Left lobe of liver (tissue), 2 donors: ENCODE data around the gene PI4K2B. TPM values are rescaled to one million over a fixed set of nuclear protein-coding genes. Genes with fewer than 3 reads are reported as not detected.
"Not testable (repeated sequence)": the region's sequence is repeated elsewhere in the genome, so short reads cannot be mapped to it uniquely, and the experiment has no call there.

Experiments used
- ATAC-seq: fragments of 200-7000 bp; cut with Tn5 transposase; one replicate; pipeline ENCODE4 v1.9.1; 2020; ENCODE audit warnings: mild to moderate bottlenecking, moderate library complexity
- DNase-seq: peaks from one replicate; pipeline ENCODE4 v3.0.0-alpha.2; 2020; ENCODE audit warnings: low spot score
- total RNA-seq: library from RNA; stranded (reverse); gene quantifications from one replicate; pipeline ENCODE4 v1.2.1, GENCODE V29; 2021
- donor health status: DM: no; HTN: no; CAD: no; lungs with moderate emphysema.
- donor health status: DM: no; HTN: yes; CAD: no.

Gene PI4K2B
- total RNA-seq, 1 donor from 2014 or later, result 23.0 TPM

DNA sequence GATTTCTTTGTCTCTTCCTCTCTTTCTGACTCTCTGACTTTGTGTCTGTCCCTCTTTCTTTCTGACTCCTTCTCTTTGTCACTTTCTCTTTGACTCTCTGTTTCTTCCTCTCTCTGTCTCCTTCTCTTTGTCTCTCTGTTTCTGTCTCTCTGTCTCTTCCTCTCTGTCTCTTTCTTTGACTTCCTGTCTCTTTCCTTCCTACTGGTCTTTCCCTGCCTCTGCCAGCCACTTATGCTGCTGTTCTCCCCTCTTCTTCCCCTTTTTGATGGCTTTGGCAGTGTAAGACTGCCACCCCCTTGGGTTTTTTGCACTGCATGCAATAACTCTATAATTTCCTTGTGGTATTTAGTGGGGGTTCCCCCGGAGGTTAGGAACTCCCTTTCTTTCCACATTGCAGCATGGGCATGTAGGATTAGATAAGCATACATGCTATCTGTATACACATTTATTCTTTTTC lies 6.9 kb downstream of the PI4K2B start:
- DNase-seq, ATAC-seq: not testable (repeated sequence)

DNA sequence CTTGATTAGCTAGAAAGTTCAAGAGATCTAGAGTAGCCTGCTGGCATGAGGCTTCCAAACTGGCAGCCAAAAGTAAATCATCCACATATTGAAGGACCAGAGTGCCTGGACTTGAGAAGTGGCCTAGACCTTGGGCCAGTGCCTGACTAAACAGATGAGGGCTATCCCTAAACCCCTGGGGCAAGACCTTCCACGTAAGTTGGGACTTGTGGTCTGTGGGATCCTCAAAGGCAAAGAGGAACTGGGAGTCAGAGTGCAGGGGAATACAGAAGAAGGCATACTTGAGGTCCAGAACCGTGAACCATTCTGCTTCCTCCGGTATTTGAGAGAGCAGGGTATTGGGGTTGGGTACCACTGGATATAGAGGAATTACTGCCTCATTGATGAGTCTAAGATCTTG lies 8.4 kb downstream of the PI4K2B start:
- not testable (repeated sequence) for ATAC-seq, DNase-seq

DNA sequence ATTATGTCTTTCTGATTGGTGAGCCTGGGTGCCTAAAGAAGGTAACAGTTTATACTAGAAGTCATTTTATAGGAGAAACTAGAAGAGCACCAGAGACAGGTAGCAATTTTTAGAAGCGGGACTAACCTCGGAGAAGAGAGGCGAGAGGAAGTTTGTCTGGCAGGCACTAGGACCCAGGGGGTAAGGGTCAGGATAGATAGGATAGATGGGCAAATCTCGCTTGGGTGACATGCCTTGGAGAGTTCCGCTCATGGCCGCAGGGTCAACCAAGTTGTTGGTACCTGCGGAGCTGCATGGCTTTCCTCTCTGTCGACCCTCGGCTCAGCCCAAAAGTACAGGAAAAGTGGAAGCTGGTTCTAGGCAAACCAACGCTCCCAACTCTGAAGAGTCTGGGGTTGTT lies 11.3 kb downstream of the PI4K2B start:
- DNase-seq (no peak), ATAC-seq (no peak)

DNA sequence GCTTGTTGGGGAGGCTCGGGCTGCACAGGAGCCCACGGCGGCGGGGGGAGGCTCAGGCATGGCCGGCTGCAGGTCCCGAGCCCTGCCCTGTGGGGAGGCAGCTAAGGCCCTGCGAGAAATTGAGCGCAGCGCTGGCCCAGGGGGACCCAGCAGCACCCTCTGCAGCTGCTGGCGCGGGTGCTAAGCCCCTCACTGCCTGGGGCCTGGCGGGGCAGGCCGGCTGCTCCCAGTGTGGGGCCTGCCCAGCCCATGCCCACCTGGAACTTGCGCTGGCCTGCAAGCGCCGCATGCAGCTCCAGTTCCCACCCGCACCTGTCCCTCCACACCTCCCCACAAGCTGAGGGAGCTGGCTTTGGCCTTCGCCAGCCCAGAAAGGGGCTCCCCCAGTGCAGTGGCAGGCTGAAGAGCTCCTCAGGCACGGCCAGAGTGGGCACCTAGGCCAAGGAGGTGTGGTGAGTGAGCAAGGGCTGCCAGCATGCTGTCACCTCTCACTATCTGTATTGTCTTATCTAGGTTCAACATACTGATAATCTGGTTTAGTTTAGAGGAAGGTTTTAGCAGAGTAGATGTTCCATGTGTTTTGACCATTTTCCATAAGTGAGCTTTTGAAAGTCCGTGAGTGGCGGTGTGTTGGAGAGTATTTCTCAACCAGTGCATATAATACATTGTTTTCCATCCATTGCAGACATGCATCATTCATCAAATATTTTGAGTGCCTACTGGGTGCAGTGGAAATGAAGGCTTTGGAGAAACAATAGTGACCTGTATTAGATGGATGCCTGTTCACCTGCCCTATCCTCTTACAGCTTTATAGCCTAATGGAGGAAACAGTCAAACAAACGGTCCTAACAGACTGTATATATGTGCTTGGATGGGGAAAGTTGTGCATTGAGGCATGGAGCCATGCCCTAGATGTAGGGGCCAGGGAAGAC lies 13.1 kb downstream of the PI4K2B start:
- ATAC-seq, result peak; percentile 84
- DNase-seq, result no peak

DNA sequence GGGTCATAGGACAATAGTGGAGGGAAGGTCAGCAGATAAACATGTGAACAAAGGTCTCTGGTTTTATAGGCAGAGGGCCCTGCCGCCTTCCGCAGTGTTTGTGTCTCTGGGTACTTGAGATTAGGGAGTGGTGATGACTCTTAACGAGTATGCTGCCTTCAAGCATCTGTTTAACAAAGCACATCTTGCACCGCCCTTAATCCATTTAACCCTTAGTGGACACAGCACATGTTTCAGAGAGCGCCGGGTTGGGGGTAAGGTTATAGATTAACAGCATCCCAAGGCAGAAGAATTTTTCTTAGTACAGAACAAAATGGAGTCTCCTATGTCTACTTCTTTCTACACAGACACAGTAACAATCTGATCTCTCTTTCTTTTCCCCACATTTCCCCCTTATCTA lies 15.0 kb downstream of the PI4K2B start:
- DNase-seq, ATAC-seq: not testable (repeated sequence)

DNA sequence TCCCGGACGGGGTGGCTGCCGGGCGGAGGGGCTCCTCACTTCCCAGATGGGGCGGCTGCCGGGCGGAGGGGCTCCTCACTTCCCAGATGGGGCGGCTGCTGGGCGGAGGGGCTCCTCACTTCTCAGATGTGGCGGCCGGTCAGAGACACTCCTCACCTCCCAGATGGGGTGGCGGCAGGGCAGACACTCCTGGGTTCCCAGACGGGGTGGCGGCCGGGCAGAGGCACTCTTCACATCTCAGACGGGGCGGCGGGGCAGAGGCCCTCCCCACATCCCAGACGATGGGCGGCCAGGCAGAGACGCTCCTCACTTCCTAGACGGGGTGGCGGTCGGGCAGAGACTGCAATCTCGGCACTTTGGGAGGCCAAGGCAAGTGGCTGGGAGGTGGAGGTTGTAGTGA lies 15.7 kb downstream of the PI4K2B start:
- not testable (repeated sequence) for ATAC-seq, DNase-seq

DNA sequence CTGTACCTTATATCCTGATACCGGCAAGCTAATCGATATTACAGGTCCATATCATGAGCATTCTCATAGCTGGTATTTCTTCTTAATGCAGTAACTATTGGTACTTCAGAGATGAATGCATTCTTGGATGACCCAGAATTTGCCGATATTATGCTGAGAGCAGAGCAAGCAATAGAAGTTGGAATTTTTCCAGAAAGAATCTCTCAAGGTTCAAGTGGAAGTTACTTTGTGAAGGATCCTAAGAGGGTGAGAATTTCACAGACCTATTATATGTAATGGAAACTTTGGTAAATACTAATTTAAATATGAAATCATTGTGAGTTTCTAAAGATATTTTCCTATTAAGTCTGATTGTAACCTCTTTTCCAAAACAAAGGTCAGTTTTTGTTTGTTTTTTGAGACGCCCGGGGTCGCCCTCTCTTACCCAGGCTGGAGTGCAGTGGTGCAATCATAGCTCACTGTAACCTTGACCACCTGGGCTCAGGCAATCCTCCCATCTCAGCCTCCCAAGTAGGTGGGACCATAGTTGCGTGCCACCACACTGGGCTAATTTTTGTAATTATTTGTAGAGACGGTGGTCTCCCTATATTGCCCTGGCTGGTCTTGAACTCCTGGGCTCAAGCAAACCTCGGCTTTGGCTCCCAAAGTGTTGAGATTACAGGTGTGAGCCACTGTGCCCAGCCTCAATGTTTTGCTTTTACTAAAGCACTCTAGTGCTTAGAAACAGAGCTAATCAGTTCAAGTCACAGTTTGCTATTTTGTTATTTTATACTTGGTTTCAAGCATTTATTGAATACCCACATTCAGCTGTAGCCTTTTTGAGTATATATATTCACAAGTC lies 18.6 kb downstream of the PI4K2B start:
- ATAC-seq (peak; percentile 77), DNase-seq (peak; percentile 64)

DNA sequence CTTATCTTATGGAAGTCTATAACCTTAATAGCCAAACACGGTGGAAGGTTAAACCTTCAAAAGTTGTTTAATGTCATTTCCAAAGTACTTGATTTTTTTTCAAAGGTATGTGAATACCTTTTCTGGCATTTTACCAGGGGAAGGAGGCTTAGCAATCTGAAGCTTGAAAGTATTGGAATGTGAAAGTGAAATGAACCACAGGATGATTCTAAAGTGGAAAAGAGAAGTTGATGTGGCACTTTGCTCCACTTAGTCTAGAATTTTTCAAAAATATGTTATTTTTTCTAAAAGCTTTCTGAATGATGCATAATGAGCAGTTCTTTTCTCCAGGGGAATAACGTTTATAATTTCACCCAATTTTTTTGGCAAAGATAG lies 19.2 kb downstream of the PI4K2B start:
- ATAC-seq (peak; percentile 55), DNase-seq (no peak)

DNA sequence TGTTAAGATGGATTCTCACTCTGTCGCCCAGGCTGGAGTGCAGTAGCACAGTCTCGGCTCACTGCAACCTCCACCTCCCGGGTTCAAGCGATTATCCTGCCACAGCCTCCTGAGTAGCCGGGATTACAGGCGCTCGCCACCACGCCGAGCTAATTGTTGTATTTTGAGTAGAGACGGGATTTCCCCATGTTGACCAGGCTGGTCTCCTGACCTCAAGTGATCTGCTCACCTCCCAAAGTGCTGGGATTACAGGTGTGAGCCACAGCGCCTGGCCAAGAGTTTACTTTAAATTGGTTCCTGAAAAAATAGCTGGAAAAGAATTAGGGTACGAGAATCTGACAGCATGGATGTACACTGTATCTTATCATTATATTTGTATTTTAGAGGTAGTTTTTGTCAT lies 20.0 kb downstream of the PI4K2B start:
- not testable (repeated sequence) for DNase-seq
- peak; percentile 52 for ATAC-seq

DNA sequence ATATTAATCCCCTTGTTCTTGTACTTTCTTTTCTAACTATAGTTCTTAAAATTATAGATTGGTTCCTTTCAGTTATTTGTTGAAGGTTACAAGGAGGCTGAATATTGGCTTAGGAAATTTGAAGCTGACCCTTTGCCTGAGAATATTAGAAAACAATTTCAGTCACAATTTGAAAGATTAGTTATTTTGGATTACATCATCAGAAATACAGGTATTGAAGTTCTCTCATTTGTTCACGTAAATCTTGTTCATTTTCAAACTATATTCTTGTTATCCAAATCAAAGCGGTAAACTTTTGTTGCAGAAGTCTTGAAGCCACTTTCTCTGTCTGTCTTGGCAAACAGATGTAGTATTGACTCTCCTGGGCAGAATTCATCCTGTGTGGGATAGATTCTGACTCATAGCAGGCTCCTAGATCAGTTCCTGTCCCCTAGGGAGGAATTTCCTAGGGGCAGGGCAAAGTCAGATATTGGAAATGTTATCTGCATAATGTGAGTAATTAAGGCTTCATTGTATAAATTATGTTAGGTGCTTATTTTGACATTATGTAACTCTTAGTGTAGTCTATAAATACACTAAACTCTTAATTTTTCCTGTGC lies 25.2 kb downstream of the PI4K2B start:
- DNase-seq (no peak), ATAC-seq (no peak)

DNA sequence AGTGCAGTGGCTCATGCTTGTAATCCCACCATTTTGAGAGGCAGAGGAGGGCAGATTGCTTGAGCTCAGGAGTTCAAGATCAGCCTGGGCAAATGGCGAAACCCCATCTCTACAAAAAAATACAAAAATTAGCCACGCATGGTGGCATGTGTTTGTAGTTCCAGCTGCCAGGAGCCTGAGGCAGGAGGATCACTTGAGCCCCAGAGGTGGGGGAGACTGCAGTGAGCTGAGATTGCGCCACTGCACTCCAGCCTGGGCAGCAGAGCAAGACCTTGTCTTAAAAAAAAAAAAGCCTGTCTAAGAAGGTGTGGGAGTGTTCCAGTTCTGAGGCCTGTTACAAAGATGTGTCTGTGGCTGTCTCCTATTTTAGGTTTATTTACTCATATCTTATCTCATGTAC lies 38.0 kb downstream of the PI4K2B start:
- DNase-seq, result no peak
- no peak for ATAC-seq

DNA sequence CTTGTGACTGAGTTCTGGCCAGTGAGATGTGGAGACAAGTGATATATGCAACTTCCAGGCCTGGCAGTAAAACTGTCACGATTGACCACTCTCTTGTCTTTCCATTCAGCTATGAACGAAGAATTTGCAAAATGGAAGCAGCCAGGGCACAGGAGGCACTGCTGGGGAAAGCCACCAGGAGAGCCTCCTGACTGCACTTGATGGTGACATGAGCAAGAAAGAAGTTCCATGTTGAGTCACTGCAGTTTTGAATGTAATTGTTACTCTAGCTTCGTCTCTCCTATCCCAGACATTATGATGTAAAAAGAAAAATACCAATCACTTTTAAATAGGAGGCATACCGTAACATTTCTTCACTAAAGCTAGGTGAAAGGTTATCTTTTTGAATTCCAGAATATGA lies 46.4 kb downstream of the PI4K2B start:
- ATAC-seq (no peak), DNase-seq (no peak)

DNA sequence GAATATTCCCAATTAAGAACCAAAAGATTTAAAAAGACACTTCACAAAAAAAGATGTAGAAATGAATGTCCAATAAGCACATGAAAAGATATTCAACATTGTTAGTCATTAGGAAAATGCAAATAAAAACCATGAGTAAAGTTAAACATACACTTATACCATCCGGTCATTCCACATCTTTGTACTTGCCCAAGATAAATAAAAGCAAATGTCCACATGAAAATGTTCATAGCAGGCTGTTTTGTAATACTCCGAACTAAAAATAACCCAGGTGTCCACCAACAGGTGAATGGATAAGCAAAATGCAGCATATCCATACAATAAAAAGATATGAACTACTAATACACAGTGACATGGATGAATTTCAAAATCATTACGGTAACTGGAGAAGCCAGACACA lies 50.1 kb downstream of the PI4K2B start:
- DNase-seq (no peak), ATAC-seq (peak; percentile 58)

DNA sequence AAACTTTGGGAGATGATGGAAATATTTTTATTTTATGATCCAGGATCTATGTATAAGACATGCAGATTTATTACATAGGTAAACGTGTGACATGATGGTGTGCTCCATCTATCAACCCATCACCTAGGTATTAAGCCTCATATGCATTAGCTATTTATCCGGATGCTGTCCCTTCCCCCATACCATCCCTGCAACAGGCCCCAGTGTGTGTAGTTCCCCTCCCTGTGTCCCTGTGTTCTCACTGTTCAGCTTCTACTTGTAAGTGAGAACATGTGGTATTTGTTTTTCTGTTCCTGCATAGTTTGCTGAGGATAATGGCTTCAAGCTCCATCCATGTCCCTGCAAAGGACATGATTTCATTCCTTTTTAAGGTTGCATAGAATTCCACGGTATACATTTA lies 50.6 kb downstream of the PI4K2B start:
- DNase-seq, result no peak
- ATAC-seq, result no peak

DNA sequence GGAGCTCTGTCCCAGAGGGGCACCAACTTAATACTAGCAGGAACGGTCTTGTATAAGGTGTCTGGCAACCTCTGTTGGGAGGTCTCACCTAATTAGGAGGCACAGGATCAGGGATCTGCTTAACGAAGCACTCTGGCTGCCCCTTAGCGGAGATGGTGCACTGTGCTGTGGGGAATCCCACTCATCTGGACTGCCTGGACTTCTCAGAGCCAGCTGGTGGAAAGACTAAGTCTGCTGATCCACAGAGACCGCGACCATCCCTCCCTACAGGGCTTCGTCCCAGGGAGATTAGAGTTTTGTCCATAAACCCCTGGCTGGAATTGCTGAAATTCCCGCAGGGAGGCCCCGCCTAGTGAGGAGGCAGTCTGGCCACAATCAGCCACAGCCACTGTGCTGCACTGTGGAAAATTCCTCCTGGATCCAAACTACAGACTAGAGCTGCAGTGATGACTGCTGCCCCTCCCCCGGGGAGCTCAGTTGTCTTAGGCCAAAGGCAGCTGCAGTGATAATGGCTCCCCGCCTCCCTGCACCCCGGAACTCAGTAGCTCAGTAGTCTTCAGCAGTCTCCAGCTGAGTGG lies 56.7 kb downstream of the PI4K2B start:
- DNase-seq (no peak), ATAC-seq (peak; percentile 41)

DNA sequence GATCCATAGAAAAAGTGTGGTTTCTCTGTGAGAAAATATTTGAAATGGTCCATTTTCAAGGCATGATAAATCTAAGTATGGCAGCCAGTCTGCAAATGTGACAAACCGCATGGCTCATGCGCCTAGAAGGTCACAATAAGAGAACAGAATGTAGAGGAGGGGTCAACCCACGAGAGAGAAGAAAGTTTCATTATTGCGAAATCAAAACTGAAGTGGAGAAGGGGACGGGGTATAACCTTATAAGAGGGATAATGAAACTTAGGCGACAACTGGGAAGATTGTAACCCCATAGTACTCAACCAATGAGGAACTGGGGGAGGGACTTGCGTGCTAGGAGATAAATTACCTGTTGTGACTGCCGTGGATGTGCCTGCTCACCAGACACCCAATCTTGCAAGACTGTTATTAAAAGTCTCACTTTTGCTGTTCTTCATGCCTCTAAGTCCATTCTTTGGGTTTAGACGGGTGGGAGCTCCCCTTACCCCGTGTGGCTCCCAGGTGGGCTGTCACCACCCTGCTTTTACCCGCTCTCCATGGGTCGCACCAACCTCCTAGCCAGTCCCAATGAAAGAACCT lies 57.4 kb downstream of the PI4K2B start:
- no peak for DNase-seq
- ATAC-seq, result no peak

DNA sequence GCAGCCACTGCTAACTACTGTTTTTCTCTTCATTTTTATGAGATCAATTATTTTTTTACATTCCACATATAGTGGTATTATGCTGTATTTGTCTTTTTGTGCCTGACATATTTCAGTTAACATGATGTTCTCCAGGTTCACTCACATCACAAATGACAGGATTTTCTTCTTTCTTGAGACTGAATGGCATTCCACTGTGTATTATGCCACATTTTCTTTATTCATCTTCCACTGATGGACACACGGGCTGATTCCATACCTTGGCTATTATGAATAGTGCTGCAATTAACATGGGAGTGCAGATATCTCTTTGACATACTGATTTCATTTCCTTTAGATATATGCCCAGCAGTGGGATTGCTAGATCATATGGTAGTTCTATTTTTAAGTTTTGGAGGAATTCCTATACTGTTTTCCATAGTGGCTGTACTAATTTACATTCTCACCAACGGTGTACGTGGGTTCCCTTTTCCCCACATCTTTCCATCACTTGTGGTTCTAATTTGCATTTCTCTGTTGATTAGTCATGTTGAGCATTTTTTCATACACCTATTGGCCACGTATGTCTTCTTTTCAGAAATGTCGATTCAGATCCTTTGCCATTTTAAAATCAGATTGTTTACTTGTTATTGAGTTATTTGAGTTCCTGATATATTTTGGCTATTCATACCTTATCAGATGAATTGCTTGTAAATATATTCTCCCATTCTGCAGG lies 63.9 kb downstream of the PI4K2B start:
- DNase-seq (no peak), ATAC-seq (no peak)

DNA sequence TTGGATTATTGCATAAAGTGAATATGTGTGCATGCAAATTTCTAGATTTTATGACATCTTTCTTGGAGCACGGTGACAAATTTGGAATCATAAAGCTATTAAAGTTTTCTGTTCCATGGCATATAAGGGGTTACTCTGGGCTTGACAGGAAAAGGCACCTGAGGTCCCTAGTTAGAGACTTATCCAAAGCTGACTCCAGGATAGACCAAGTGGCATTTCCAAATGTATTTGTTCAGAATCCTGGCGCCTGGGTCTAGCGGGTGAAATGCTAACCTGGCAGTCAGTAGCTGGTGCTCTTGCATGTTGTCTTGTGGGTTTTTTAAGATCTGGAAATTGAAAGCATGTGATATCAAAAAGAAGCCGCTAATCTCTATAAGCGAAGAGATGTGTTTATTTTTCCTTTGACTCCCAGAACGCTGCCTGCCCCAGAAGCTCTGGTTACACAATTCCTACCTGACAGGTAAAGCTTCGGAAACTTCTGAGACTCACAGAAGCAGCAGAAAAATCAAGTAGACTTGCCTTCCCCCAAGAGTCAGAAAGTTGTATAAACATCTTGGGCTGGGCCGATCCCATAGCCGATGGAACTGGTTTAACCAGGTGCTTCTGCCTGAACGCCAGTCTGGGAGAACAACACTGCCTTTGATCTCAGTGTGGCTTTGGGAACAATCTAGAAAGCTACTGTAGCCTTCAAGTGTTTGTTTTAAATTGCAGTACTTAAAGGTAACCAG lies 65.8 kb downstream of the PI4K2B start:
- ATAC-seq, result peak; percentile 37
- no peak for DNase-seq

DNA sequence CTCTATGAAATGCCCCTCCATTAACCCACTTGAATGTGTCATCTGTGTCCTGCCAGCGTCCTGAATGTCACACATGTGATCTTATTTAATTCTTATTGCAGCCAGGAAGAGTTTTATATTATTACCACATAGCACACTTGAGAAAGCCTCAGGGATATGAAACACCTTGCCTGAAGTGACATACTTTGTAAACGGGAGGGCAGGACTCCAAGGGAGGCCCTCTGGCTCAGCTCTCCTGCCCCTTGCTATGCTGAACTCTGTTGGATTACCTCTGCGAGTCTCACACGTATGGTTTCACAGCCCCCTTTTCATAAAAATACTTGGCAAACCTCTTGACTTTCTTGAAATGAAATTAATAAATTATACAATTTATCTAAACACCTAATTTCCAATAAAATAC lies 67.6 kb downstream of the PI4K2B start:
- no peak for DNase-seq

More for the DNA sequence above, 67.6 kb downstream of the PI4K2B start:
- ATAC-seq, result no peak
